Measurements from ENCODE around the gene SMS. TPM values are rescaled to one million over a fixed set of nuclear protein-coding genes. Genes with fewer than 3 reads are reported as not detected.

Gene SMS
- total RNA-seq, 2 experiments from 2014 or later, result 148 to 153 TPM

GRCh38 chrX:22025751-22026150 is 85.2 kb downstream of the SMS start:
- ChIA-PET POLR2A (no interaction called here), CTCF (no interaction called here)

DNA sequence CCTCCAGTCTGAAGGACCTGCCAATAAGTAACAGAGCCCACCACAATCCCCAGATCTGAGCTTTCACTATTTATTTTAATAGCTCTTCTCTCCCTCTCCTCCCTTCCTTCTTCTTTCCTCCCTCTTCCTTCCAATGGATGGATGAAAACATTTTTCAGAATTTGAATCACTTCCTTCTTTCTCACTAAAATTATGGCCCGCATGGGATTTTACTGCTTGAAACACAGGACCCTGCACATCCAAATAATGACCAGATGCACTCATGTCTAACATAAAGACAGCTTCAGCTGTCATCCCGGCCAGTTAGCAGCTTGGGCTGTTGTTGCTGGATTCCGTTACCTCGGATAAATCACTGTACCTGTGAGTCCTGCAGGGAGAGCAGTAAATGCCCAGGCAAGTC is 86.2 kb downstream of the SMS start:
- CTCF ChIA-PET, result no interaction called here
- POLR2A ChIA-PET, result no interaction called here

DNA sequence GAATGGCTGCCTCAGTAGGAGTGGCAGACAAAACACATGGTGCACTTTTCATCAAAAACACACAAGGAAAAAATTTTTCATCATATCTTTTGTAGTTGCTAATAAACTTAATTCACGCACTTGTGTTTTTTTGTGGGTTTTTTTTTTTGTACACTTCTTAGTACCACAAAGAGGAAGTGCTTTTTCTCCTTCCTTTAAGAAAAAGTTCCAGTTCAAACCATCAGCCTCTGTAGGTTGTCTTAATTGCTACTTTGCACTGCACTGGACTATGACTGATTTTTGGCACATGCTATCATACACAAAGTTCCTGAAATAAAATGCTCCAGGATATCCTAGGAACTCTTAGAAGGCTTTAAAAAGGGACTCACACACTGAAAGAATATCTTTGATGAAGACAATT is 91.6 kb downstream of the SMS start, which contains the start of gene PHEX:
Gene PHEX (plus strand): TSS at position 242 of the 400 bp plus-strand sequence. CDS start 681 bp downstream, outside the sequence.
- POLR2A ChIA-PET, result no interaction called here

DNA sequence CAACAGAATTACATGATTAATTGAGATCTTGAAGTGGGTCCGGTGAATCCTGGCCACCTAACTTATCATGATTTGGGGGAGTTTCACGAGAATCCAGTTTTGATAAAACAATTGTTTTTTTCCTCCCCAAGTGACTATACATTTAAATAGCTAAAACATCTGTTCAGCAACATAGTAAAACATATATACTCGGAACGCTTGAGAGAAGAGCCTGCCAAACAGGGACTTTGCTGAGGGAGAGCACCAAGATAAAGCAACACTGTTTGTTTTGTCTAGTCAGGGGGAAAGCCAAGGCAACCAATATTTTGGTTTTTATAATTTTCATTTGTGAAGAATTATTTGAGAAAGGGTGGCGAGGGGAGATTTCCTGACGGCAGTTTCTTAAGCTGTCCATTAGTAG is 92.0 kb downstream of the SMS start:
- POLR2A ChIA-PET, result no interaction called here
- CTCF ChIA-PET, result no interaction called here

More for the DNA sequence above, 91.6 kb downstream of the SMS start, which contains the start of gene PHEX:
- CTCF ChIA-PET, result no interaction called here

GRCh38 chrX:22033818-22034217 is 93.3 kb downstream of the SMS start:
- POLR2A ChIA-PET, result no interaction called here
- CTCF ChIA-PET, result no interaction called here

GRCh38 chrX:22035236-22035635 is 94.7 kb downstream of the SMS start:
- CTCF ChIA-PET, result no interaction called here
- POLR2A ChIA-PET, result no interaction called here

DNA sequence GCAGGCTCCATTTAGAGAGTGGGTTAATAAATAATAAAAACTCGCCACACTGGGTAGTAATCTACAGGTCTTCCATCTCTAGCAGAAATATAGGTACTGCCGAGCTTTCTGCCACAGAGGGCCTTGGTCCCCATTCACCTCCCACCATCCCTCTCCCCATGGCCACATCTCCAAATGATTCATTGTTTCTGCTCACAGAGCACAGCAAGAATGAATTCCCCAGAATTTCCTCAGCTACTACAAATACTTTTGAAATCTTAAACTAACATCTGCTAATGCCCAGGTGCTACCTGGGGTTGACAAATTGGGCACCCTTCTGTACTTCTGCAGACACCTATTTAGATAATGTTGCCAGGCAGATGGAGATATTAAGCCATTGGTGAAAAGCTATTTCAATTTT is 96.7 kb downstream of the SMS start:
- CTCF ChIA-PET, result interaction anchor here (1.0 to 1.2 kb wide), 2 partner anchors 44 to 47 kb away, joined by 3 read pairs; no protein-coding TSS in a partner anchor
- POLR2A ChIA-PET, result no interaction called here

DNA sequence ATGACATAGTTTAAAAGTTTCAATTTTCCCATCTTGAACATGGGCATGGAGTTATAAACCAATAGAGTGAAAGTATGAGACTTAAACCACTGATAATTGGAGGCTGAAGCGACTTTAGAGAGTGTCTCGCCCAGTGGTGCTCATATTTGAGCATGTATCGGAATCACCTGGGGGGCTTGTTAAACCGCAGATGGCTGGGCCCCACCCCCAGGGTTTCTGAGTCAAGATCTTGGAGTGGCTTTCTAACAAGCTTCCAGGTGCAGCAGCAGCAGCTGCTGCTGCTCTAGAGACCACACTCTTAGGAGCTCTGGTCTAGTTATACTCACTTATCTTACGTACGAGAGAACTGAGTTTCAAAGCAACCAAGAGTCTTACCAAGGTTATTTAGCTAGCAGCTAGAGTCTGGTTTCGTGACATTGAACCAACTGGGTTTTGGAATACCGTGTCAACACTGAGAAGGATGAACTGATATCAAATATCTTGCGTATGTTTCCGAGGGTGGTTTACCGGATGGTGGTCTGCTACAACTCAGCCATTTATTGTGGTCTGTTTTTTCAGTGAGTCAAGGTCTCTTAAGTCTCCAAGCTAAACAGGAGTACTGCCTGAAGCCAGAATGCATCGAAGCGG is 97.5 kb downstream of the SMS start:
- ChIA-PET CTCF (interaction anchor here (0.7 to 1.2 kb wide), 3 partner anchors 44 to 49 kb away, joined by 3 read pairs; no protein-coding TSS in a partner anchor), POLR2A (no interaction called here)

GRCh38 chrX:22039541-22039940 is 99.0 kb downstream of the SMS start:
- ChIA-PET CTCF (no interaction called here), POLR2A (no interaction called here)

- ChIA-PET POLR2A (no interaction called here), CTCF (no interaction called here)
Observed at GRCh38 chrX:22040184-22040583, 99.7 kb downstream of the SMS start.

DNA sequence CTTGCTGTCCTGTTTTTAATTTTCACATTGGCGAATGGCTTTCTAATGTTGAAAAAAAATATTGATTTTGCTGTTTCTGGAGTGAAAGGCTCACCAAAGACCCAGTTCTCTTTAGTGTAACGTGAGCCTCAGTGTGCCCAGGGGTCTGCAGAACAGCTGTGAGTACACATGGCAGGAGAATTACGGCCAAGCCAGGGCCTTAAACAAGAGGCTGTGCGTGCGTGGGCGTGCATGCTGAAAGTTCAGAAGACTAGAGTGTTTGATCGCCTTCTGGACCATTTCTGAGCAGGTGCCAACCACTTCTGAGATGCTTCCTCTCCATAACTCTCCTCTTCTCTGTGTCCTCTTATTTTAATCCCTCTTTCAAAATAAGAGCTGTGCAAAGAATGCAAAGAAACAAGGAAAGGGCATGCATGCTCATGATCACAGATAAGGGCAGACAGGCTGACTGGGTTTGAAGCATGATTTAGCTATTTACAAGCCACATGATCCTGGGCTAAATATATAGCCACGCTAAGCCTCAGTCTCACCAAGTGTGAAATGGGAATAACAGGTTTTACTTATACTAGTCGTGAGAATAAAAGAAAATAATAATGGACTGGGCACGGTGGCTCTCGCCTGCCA is 101.5 kb downstream of the SMS start:
- POLR2A ChIA-PET, result no interaction called here
- CTCF ChIA-PET, result interaction anchor here (0.6 kb wide), 1 partner anchor 60 kb away, joined by 5 read pairs; no protein-coding TSS in a partner anchor

DNA sequence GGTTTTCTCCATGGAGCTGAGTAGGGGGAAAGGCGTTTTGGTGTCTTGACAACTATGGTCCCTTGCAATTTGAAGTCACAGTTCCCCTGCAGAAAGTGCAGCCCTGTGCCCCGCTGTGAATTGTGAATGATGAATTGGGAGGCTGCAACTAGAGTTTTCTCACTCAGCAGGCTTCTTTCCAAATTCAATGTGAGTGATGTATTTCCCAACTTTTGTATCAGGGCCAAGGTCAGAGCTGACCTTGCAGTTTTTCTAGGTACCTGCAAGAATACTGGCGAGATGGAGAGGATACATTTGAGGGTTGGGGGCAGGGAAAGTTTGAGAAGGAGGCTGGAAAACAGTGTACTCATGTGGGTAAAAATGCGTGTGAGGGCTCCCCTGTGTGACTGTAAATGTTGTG is 103.4 kb downstream of the SMS start:
- POLR2A ChIA-PET, result no interaction called here
- CTCF ChIA-PET, result no interaction called here

Other genes with a start within 250 kb of the SMS start
- not detected for gene SMPX, start 182.6 kb upstream of the SMS start, total RNA-seq
- 10 to 100 TPM; 10.6 to 10.9 TPM for gene MBTPS2, start 101.1 kb upstream of the SMS start, total RNA-seq
- gene YY2, start 84.7 kb upstream of the SMS start, total RNA-seq, result 1 to 10 TPM; 2.0 to 2.1 TPM
- gene PHEX, start 91.6 kb downstream of the SMS start, total RNA-seq, result 10 to 100 TPM; 32.6 TPM